K562 (cell line): ENCODE data around the gene DNAH17. TPM values are rescaled to one million over a fixed set of nuclear protein-coding genes. Genes with fewer than 3 reads are reported as not detected.

ENCODE experiments used
- ARID1B ChIP-seq: fragments of 450-650 bp; IDR thresholded peaks from 2 replicates; pipeline ENCODE4 v1.6.1; 2016; ENCODE audit warnings: antibody characterized with exemption, mild to moderate bottlenecking, inconsistent platforms
- BMI1 ChIP-seq: fragments of 150-350 bp; IDR thresholded peaks from 2 replicates; pipeline ENCODE4 v1.6.1; 2014; ENCODE audit warnings: low read length
- GABPB2 ChIP-seq: fragments of 250-450 bp; sonication (Bioruptor Pico); conservative IDR thresholded peaks from 2 replicates; pipeline ENCODE4 v1.5.1; 2021; ENCODE audit warnings: mild to moderate bottlenecking
- GTF2A2 ChIP-seq: IDR thresholded peaks from 2 replicates; pipeline ENCODE4 v1.6.1; 2016; ENCODE audit warnings: mild to moderate bottlenecking, missing genetic modification characterization, missing compliant biosample characterization
- L3MBTL2 ChIP-seq: fragments of 450-650 bp; IDR thresholded peaks from 2 replicates; pipeline ENCODE4 v1.6.1; 2016; ENCODE audit warnings: mild to moderate bottlenecking, moderate library complexity
- MEIS2 ChIP-seq: fragments of 450-650 bp; IDR thresholded peaks from 2 replicates; pipeline ENCODE4 v1.6.1; 2014; ENCODE audit warnings: mild to moderate bottlenecking; ENCODE audit not compliant: partially characterized antibody
- MIER1 ChIP-seq: fragments of 450-650 bp; IDR thresholded peaks from 2 replicates; pipeline ENCODE4 v1.6.1; 2016; ENCODE audit warnings: antibody characterized with exemption, mild to moderate bottlenecking, low read depth
- SAP30 ChIP-seq: fragments of 200-600 bp; sonication (generic); IDR thresholded peaks from 2 replicates; pipeline ENCODE4 v1.6.1; 2012; ENCODE audit warnings: borderline replicate concordance, low read depth, mild to moderate bottlenecking, moderate library complexity, low read length, control low read depth, inconsistent platforms; ENCODE audit not compliant: insufficient read depth, poor library complexity, severe bottlenecking
- SNIP1 ChIP-seq: fragments of 450-650 bp; IDR thresholded peaks from 2 replicates; pipeline ENCODE4 v1.7.1; 2017; ENCODE audit warnings: low read depth, mild to moderate bottlenecking
- ZNF121 ChIP-seq: sonication (generic); formaldehyde crosslinking; conservative IDR thresholded peaks from 2 replicates; pipeline ENCODE4 v1.8.0; 2022; ENCODE audit warnings: missing genetic modification reagents
- ZNF431 ChIP-seq: sonication (generic); formaldehyde crosslinking; IDR thresholded peaks from 2 replicates; pipeline ENCODE4 v1.8.0; 2022; ENCODE audit warnings: mild to moderate bottlenecking, missing genetic modification reagents
- polyA plus RNA-seq, 8 experiments: library from polyadenylated mRNA; depleted of rRNA in 4 of 8; stranded (reverse) in 5 of 8; unstranded in 3 of 8; fragments of >200 nt; fragmentation: Nextera tagmentation in 2 of 8; fragmentation: Illumina TruSeq in 1 of 8; extraction: Ambion mirVana in 2 of 8; extraction: Trizol in 1 of 8; gene quantifications; 2 replicates each; pipeline versions ENCODE4 v1.2.1 to v1.2.3, GENCODE V29; 2011 to 2014; ENCODE audit warnings: inconsistent platforms in 1 of 8, missing spikeins in 1 of 8
- total RNA-seq, 7 experiments: library from RNA; depleted of rRNA in 6 of 7; stranded (reverse); fragments of >200 nt in 6 of 7; fragmentation: Illumina TruSeq in 2 of 7; extraction: Trizol in 2 of 7; gene quantifications; 2 replicates each; pipeline versions ENCODE4 v1.2.1 to v1.2.3, GENCODE V29; 2011 to 2021; ENCODE audit warnings: low replicate concordance in 1 of 7
- TF ChIP-seq, protein P1 (sequence below): fragments of 250-450 bp; sonication (Bioruptor Pico); IDR thresholded peaks from 2 replicates; pipeline ENCODE4 v1.8.0; 2022; ENCODE audit warnings: inconsistent platforms, mild to moderate bottlenecking, moderate library complexity, borderline replicate concordance
- TF ChIP-seq, protein P2 (sequence below): fragments of 250-450 bp; sonication (Bioruptor Pico); IDR thresholded peaks from 2 replicates; pipeline ENCODE4 v1.5.0; 2021
- TF ChIP-seq, protein P3 (sequence below): IDR thresholded peaks from 3 replicates; pipeline ENCODE4 v1.6.1; 2011; ENCODE audit warnings: borderline replicate concordance, mild to moderate bottlenecking; ENCODE audit not compliant: insufficient read length, insufficient read depth
- TF ChIP-seq, protein P4 (sequence below), 2 experiments: fragments of 450-650 bp; IDR thresholded peaks; 2 replicates each; pipeline ENCODE4 v1.6.1; 2018; ENCODE audit warnings: mild to moderate bottlenecking in 2 of 2, low read depth in 1 of 2; ENCODE audit not compliant: partially characterized antibody in 2 of 2
- TF ChIP-seq, protein P5 (sequence below): fragments of 200-800 bp; sonication (Bioruptor generic); IDR thresholded peaks from 2 replicates; pipeline ENCODE4 v1.6.1; 2017; ENCODE audit warnings: missing genetic modification characterization, missing compliant biosample characterization

DNAH17 gene
- total and polyA plus RNA-seq, 9 of the 15 experiments (the other 6 are each of a cell fraction or from before 2014, with no cell fraction given) = under 0.01 to 0.06 (median 0.03) TPM; not detected in 5

DNA sequence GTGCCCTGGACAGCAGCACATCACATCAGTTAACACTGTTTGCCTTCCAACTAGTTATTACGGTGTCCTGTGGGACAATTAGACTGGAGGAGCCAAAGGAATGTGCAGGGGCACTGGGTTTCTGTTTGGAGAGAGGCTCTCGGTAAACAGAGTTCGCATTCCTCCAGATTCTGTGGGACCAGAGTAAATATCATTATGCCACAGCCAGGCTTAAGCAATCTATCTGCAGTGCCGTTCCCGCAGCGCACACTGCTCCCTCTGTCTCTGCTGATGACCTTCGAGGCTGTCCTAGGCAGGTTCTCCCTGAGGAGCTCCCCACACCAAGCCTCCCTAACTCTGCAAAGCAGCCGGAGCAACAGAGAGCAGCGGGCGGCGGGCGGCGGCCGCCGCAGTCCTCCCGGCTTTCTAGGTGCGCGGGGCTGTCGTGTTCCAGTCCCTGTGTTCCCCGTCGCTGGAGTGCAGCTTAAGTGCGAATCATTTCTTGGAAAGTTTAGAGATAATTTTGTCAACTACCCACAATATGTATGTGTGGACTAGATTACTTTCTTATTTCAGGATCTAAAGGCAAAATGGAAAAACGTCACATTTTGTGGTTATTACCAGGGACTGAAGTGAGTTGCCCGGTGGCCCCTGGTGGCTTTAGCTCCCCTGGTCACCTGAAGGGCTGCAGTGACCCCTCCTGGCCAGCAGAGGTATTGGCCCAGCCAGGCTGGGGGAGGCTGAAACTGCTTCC is 155.5 kb downstream of the DNAH17 start (continued):
- TF ChIP-seq ZNF431 (CRISPR knock-in tag) = no peak
- TF ChIP-seq L3MBTL2 = peak; percentile 48; the same call in 1 of the 2 replicates
- no peak for TF ChIP-seq GTF2A2 (tag)
- no peak for TF ChIP-seq BMI1
- no peak for TF ChIP-seq SAP30
- TF ChIP-seq ARID1B = peak; percentile 27; the same call in 1 of the 2 replicates
- TF ChIP-seq, protein P1, sequence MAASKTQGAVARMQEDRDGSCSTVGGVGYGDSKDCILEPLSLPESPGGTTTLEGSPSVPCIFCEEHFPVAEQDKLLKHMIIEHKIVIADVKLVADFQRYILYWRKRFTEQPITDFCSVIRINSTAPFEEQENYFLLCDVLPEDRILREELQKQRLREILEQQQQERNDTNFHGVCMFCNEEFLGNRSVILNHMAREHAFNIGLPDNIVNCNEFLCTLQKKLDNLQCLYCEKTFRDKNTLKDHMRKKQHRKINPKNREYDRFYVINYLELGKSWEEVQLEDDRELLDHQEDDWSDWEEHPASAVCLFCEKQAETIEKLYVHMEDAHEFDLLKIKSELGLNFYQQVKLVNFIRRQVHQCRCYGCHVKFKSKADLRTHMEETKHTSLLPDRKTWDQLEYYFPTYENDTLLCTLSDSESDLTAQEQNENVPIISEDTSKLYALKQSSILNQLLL (CRISPR knock-in tag) = no peak
- no peak for TF ChIP-seq ZNF121 (CRISPR knock-in tag)
- TF ChIP-seq, protein P2, sequence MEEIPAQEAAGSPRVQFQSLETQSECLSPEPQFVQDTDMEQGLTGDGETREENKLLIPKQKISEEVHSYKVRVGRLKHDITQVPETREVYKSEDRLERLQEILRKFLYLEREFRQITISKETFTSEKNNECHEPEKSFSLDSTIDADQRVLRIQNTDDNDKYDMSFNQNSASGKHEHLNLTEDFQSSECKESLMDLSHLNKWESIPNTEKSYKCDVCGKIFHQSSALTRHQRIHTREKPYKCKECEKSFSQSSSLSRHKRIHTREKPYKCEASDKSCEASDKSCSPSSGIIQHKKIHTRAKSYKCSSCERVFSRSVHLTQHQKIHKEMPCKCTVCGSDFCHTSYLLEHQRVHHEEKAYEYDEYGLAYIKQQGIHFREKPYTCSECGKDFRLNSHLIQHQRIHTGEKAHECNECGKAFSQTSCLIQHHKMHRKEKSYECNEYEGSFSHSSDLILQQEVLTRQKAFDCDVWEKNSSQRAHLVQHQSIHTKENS (CRISPR knock-in tag) = no peak
- TF ChIP-seq, protein P3, sequence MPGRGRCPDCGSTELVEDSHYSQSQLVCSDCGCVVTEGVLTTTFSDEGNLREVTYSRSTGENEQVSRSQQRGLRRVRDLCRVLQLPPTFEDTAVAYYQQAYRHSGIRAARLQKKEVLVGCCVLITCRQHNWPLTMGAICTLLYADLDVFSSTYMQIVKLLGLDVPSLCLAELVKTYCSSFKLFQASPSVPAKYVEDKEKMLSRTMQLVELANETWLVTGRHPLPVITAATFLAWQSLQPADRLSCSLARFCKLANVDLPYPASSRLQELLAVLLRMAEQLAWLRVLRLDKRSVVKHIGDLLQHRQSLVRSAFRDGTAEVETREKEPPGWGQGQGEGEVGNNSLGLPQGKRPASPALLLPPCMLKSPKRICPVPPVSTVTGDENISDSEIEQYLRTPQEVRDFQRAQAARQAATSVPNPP = no peak
- TF ChIP-seq, protein P4, sequence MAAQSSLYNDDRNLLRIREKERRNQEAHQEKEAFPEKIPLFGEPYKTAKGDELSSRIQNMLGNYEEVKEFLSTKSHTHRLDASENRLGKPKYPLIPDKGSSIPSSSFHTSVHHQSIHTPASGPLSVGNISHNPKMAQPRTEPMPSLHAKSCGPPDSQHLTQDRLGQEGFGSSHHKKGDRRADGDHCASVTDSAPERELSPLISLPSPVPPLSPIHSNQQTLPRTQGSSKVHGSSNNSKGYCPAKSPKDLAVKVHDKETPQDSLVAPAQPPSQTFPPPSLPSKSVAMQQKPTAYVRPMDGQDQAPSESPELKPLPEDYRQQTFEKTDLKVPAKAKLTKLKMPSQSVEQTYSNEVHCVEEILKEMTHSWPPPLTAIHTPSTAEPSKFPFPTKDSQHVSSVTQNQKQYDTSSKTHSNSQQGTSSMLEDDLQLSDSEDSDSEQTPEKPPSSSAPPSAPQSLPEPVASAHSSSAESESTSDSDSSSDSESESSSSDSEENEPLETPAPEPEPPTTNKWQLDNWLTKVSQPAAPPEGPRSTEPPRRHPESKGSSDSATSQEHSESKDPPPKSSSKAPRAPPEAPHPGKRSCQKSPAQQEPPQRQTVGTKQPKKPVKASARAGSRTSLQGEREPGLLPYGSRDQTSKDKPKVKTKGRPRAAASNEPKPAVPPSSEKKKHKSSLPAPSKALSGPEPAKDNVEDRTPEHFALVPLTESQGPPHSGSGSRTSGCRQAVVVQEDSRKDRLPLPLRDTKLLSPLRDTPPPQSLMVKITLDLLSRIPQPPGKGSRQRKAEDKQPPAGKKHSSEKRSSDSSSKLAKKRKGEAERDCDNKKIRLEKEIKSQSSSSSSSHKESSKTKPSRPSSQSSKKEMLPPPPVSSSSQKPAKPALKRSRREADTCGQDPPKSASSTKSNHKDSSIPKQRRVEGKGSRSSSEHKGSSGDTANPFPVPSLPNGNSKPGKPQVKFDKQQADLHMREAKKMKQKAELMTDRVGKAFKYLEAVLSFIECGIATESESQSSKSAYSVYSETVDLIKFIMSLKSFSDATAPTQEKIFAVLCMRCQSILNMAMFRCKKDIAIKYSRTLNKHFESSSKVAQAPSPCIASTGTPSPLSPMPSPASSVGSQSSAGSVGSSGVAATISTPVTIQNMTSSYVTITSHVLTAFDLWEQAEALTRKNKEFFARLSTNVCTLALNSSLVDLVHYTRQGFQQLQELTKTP (IDR thresholded peaks at IDR 0.05; ENCODE audit: low read depth in 1 of 2, partially characterized antibody in 2 of 2) = no peak
- TF ChIP-seq SNIP1 = no peak
- TF ChIP-seq MEIS2 = no peak
- no peak for TF ChIP-seq GABPB2
- TF ChIP-seq, protein P5, sequence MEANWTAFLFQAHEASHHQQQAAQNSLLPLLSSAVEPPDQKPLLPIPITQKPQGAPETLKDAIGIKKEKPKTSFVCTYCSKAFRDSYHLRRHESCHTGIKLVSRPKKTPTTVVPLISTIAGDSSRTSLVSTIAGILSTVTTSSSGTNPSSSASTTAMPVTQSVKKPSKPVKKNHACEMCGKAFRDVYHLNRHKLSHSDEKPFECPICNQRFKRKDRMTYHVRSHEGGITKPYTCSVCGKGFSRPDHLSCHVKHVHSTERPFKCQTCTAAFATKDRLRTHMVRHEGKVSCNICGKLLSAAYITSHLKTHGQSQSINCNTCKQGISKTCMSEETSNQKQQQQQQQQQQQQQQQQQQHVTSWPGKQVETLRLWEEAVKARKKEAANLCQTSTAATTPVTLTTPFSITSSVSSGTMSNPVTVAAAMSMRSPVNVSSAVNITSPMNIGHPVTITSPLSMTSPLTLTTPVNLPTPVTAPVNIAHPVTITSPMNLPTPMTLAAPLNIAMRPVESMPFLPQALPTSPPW (CRISPR knock-in tag) = peak; percentile 33; the same call in 1 of the 2 replicates
- TF ChIP-seq MIER1 = no peak
